ENCODE measurements around the gene DUSP8.

Gene DUSP8

DNA sequence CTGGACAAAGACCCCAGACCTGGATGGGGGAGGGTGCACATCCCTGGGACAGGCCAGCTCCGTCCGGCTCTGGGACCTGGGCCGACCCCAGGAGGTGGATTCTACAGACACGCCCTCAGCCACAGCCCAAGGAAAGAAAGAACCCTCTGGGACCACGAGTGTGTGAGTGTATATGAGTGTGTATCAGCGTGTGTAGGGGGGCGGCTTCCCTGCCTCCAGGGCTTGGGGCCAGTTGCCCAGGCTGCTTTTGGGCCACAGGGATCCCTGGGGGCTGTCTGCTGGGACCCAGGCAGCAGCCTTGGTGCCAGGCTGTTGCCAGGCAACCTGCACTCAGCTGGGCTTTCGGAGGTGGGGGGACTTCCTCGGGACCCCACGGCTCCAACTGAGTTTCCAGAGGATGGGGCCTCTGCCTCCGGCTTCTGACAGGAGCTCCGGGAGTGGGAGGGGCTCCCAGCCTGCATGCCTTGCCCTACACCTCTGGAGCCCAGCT lies 8.9 kb downstream of the DUSP8 start:
- CTCF ChIA-PET: interaction anchor here (5.2 to 5.7 kb wide), 2 partner anchors 11 to 16 kb away, joined by 42 to 52 read pairs; no protein-coding TSS in a partner anchor
- no peak for DNase-seq (ENCODE audit: low read depth, low spot score)
- H3K4me3 ChIP-seq (ENCODE audit: low read depth, low read length): no peak overlapping the region
- POLR2A ChIA-PET: interaction anchor here (0.6 kb wide), 1 partner anchor 176 kb away, joined by 3 read pairs; no protein-coding TSS in a partner anchor
- TF ChIP-seq, protein P1, sequence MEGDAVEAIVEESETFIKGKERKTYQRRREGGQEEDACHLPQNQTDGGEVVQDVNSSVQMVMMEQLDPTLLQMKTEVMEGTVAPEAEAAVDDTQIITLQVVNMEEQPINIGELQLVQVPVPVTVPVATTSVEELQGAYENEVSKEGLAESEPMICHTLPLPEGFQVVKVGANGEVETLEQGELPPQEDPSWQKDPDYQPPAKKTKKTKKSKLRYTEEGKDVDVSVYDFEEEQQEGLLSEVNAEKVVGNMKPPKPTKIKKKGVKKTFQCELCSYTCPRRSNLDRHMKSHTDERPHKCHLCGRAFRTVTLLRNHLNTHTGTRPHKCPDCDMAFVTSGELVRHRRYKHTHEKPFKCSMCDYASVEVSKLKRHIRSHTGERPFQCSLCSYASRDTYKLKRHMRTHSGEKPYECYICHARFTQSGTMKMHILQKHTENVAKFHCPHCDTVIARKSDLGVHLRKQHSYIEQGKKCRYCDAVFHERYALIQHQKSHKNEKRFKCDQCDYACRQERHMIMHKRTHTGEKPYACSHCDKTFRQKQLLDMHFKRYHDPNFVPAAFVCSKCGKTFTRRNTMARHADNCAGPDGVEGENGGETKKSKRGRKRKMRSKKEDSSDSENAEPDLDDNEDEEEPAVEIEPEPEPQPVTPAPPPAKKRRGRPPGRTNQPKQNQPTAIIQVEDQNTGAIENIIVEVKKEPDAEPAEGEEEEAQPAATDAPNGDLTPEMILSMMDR (IDR thresholded peaks at IDR 0.05; ENCODE audit: insufficient read depth, low read length, missing control alignments): no peak

DNA sequence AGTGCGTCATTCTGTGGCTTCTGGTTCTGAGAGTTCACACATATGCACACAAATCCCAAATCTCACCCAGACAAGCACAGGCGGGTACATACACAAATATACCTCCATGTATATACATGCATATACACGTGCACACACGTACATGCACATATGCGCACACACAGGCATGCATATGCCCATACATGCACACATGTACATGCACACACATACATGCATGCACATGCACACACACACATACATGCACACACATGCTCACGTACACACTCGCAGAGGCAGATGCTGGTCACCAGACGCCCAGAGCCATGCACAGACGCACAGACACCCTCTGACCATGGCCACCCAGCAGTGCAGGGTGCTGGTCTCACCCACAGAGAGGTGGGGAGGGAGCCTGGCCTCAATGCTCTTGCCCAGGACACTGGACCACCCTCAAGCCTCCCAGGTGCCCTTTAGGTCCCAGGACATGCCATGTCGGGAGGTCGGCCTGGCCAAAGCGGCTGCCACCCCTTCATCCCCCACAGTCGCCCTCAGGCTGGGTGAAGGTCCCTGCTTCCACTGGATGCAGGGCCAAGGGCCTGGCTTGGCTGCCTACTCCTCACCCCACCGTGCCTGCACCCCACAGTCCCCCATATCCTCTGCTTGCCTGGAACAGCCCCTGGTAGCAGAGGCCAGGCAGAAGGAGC lies 9.5 kb downstream of the DUSP8 start:
- ChIA-PET POLR2A (no interaction called here), CTCF (interaction anchor here (5.2 kb wide), 1 partner anchor 12 kb away, joined by 52 read pairs; no protein-coding TSS in a partner anchor)
- TF ChIP-seq, protein P1 (IDR thresholded peaks at IDR 0.05; ENCODE audit: insufficient read depth, low read length, missing control alignments): no peak
- no peak for DNase-seq (ENCODE audit: low read depth, low spot score)
- no peak overlapping the region for H3K4me3 ChIP-seq (ENCODE audit: low read depth, low read length)

DNA sequence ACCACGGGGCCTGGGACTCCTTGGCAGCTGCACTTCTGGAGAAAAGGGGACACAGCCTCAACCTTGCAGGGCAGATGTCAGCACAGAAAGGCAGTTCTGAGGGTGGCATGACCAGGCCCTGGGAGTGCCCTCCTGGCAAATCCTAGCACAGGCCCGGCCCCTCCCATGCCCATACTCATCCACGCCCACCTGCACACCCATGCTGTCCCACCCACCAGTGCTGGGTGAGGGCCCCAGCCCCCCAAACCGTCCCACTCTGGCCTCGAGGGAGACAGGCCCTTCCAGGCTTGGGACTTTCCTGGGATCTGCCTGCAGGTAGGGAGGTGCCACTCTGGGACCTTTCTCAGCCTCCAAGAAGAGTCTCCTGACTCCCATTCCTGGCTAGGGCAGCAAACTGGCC lies 10.1 kb downstream of the DUSP8 start:
- no peak for DNase-seq (ENCODE audit: low read depth, low spot score)
- no peak overlapping the region for H3K4me3 ChIP-seq (ENCODE audit: low read depth, low read length)
- TF ChIP-seq, protein P1 (IDR thresholded peaks at IDR 0.05; ENCODE audit: insufficient read depth, low read length, missing control alignments): no peak
- ChIA-PET CTCF (interaction anchor here (5.2 kb wide), 1 partner anchor 12 kb away, joined by 52 read pairs; no protein-coding TSS in a partner anchor), POLR2A (interaction anchor here (0.5 kb wide), 1 partner anchor 12 kb away, joined by 3 read pairs; no protein-coding TSS in a partner anchor)

DNA sequence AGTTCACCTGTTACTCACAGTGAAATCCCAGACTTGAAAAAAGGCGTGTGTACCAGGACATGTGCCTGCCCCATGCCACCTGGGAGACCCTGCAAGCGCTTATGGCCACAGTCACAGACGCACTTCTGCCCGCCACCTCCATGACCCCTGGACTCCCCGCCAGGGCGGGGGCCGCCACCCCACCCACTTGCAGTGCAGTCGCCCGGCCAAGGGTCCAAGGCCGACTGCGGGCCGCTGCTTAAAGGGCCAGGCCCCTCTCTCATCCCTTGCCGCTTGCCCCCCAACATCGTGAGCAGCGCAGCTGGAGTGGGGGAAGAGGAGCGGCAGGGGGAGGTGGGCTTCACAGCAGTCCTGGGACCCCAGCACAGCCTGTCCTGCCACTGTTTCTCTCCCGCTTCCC lies 10.8 kb downstream of the DUSP8 start:
- TF ChIP-seq, protein P1 (IDR thresholded peaks at IDR 0.05; ENCODE audit: insufficient read depth, low read length, missing control alignments): no peak
- no peak for DNase-seq (ENCODE audit: low read depth, low spot score)
- POLR2A ChIA-PET: no interaction called here
- CTCF ChIA-PET: interaction anchor here (6.0 kb wide), 1 partner anchor 14 kb away, joined by 41 read pairs; no protein-coding TSS in a partner anchor
- H3K4me3 ChIP-seq (ENCODE audit: low read depth, low read length): no peak overlapping the region

DNA sequence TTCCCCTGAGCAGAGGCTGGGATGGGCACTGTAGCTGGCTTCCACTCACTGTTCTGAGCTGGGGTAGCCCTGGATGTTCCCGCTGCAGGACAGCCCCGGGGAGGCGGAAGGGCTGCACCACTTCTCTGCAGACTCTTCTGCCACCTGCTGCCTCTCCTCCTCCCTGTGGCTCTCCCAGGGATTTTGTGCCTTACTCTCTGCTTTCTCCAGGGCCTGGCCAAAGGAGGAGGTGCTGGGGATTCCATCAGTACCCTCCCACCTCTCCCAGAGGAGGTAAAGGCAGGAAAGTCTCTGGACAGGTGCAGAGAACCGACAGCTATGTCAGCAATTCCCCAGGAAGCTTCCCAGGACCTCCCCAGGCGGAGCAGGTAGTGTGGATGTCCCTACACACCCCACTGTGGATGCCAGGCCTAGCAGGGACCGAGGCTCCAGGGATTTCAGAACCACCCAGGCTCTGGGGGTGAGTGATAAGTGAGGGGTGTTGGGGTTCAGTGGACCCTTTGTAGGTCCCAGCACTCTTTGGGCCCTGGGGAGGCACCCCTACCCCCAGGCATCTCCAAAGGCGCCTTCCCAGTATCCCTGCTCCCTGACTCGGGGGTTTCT lies 11.3 kb downstream of the DUSP8 start:
- ChIA-PET POLR2A (no interaction called here), CTCF (interaction anchor here (4.0 to 6.0 kb wide), 2 partner anchors 13 to 14 kb away, joined by 41 to 47 read pairs; no protein-coding TSS in a partner anchor)
- no peak for DNase-seq (ENCODE audit: low read depth, low spot score)
- TF ChIP-seq, protein P1 (IDR thresholded peaks at IDR 0.05; ENCODE audit: insufficient read depth, low read length, missing control alignments): no peak
- H3K4me3 ChIP-seq (ENCODE audit: low read depth, low read length): no peak overlapping the region

Measured in AG04449 (cell line).